HAP-1 (cell line): ENCODE data around the gene NFE2L3.

Experiments used
- DNase-seq, 2 experiments: peaks; one replicate each; pipeline ENCODE4 v3.0.0-alpha.2; 2016 to 2020; ENCODE audit warnings: low spot score in 2 of 2
- H3K27me3 ChIP-seq: fragments of 250-450 bp; sonication (Bioruptor Pico); 2 replicates; pipeline ENCODE4 v1.5.1; 2020; ENCODE audit warnings: low read depth, mild to moderate bottlenecking, moderate library complexity
- H3K36me3 ChIP-seq: fragments of 250-450 bp; sonication (Bioruptor Pico); replicated peaks from 2 replicates; pipeline ENCODE4 v1.5.1; 2020; ENCODE audit warnings: mild to moderate bottlenecking
- H3K4me1 ChIP-seq: fragments of 250-450 bp; sonication (Bioruptor Pico); 2 replicates; pipeline ENCODE4 v1.5.1; 2020; ENCODE audit warnings: mild to moderate bottlenecking
- H3K4me3 ChIP-seq: fragments of 250-450 bp; sonication (Bioruptor Pico); 2 replicates; pipeline ENCODE4 v1.5.1; 2020; ENCODE audit warnings: mild to moderate bottlenecking, moderate library complexity
- H3K9me3 ChIP-seq: fragments of 250-450 bp; sonication (Bioruptor Pico); 2 replicates; pipeline ENCODE4 v1.5.1; 2020; ENCODE audit warnings: mild to moderate bottlenecking, moderate library complexity
- in situ Hi-C: fragments of 300-500 bp; cut with MboI; formaldehyde crosslinking; loops from 3 replicates; pipeline ENCODE4 v1.14.3; 2020; ENCODE audit warnings: low sequenced_read_pairs, inconsistent platforms, mixed read lengths

Gene NFE2L3

DNA sequence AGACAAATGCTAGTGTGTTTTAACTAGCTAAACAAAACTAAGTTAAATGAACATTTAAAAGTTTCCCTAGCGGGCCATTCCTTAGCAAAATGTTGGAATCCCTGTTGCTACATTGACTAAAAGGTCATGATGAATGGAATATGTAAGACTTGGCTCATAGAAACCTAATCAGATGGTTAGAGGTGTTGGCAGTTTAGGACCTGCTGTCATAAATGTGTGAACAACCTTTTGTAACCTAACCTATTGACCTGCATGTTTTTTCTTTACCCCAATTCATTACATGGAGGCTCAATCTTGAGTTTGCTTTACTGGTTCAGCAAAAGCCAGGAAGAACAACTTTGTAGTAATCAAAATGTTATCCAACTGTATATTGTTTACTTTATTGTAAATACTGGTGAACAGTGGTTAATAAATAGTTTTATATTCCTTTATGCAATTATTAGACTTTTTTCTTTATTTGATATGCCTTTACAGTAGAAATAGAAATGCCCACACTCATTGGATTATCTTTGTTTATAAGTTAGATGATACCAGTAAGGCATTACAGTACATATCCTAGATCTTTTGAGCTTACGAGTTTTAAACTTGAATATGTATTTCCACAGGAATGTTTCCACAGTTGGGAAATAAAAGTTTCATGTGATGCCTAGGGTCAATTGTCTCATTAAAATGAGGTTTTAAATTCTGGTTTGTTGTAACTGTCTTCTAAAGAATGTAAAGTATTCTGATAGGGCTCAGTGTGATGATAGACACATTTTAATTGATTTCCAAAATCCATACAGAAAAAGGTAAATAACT is 61.1 kb downstream of the NFE2L3 start:
- in situ Hi-C loops: loop anchor here (25.0 kb wide), 1 partner anchor 949 kb away; the partner anchor contains the start of genes HOXA10, HOXA3, HOXA7 and HOXA9
- Histone ChIP-seq H3K27me3 (no peaks in the 10 kb centered on the region), H3K4me3 (no peak overlapping the region), H3K9me3 (no peaks in the 10 kb centered on the region), H3K36me3 (peaks cover 50% of the 10 kb centered on the region), H3K4me1 (peaks cover 6% of the 10 kb centered on the region)
- no peak for DNase-seq

DNA sequence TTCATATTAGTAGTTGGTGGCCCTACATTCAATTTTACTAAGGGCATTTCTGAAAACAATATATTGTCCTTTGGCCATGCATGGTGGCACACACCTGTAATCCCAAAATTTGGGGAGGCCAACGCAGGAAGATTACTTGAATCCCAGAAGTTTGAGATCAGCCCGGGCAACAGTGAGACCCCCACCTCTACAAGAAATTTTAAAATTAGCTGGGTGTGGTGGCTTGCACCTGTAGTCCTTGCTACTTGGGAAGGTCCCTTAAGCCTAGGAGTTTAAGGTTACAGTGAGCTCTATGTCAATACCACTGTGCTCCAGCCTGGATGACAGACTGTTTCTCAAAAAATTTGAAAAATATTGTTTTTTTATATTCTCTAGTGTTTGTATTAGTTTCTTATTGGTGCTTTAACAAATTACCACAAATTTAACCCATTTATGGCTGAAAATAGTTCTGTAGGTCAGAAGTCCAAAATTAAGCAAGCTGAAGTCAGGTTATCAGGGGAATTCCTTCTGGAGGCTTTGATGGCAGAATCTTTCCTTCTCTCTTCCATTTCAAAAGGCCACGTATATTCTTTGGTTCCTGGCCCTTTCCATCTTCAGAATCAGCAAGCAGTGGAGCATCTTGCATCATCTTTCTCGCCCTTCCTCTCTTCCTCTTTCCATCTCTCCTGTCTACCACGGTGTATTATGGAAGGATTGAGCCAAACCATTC is 62.0 kb downstream of the NFE2L3 start:
- H3K27me3 ChIP-seq: no peaks in the 10 kb centered on the region
- peaks cover 6% of the 10 kb centered on the region for H3K4me1 ChIP-seq
- peaks cover 43% of the 10 kb centered on the region for H3K36me3 ChIP-seq
- no peak overlapping the region for H3K4me3 ChIP-seq
- no peak for DNase-seq
- in situ Hi-C loops: loop anchor here (25.0 kb wide), 1 partner anchor 948 kb away; the partner anchor contains the start of genes HOXA10, HOXA3, HOXA7 and HOXA9
- H3K9me3 ChIP-seq: no peaks in the 10 kb centered on the region

DNA sequence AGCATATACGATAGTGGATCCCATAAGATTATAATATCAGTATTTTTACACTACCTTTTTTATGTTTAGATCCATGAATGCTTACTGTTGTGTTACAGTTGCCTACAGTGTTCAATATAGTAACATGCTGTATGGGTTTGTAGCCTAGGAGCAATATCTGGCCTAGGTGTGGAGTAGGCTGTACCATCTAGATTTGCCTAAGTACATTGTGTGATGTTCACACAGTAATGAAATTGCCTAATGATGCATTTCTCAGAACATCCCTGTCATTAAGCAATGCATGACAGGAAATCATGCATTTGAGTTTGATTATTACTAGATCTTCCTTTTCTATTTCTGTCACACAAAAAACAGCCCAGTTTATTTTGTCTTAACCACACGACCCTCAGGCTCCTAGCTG is 64.1 kb downstream of the NFE2L3 start:
- no peaks in the 10 kb centered on the region for H3K9me3 ChIP-seq
- no peak overlapping the region for H3K4me3 ChIP-seq
- DNase-seq: no peak
- peaks cover 6% of the 10 kb centered on the region for H3K4me1 ChIP-seq
- no peaks in the 10 kb centered on the region for H3K27me3 ChIP-seq
- in situ Hi-C loops: loop anchor here (25.0 kb wide), 1 partner anchor 946 kb away; the partner anchor contains the start of genes HOXA10, HOXA3, HOXA7 and HOXA9
- H3K36me3 ChIP-seq: peaks cover 22% of the 10 kb centered on the region

DNA sequence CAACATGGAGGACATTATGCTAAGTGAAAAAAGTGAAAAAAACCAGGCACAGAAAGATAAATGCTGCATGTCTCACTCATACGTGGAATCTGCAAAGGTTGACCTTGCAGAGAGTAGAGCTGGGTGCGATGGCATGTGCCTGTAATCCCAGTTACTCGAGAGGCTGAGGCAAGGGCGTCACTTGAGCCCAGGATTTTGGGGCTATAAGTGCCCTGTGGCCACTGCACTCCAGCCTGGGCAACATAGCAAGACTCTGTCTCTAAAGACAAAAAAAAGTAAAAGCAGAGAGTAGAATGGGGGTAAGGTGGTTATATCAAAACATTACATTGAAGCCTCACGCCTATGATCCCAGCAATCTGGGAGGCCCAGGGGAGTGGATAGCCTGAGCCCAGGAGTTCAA is 72.4 kb downstream of the NFE2L3 start:
- Histone ChIP-seq H3K9me3 (no peaks in the 10 kb centered on the region), H3K27me3 (no peaks in the 10 kb centered on the region), H3K4me3 (no peak overlapping the region), H3K4me1 (no peaks in the 10 kb centered on the region), H3K36me3 (no peaks in the 10 kb centered on the region)
- DNase-seq: no peak
- in situ Hi-C loops: loop anchor here (25.0 kb wide), 1 partner anchor 938 kb away; the partner anchor contains the start of genes HOXA10, HOXA3, HOXA7 and HOXA9

DNA sequence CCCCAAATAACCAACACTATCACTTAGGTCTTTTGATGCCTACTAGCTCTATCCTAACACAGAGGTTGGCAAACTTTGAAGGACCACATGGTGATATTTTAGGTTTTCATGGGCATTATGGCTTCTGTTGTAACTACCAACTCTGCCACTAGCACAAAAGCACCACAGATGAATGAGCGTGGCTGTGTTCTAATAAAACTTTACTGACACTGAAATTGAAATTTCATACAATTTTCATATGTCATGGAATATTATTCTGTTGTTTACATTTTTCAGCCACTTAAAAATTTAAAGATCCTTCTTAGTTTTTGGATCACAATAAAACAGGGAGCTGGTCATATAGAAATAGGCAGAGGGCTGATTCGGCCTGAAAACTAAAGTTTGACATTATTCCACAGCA is 76.0 kb downstream of the NFE2L3 start:
- H3K9me3 ChIP-seq: no peaks in the 10 kb centered on the region
- H3K4me3 ChIP-seq: no peak overlapping the region
- H3K4me1 ChIP-seq: no peaks in the 10 kb centered on the region
- H3K27me3 ChIP-seq: no peaks in the 10 kb centered on the region
- H3K36me3 ChIP-seq: no peaks in the 10 kb centered on the region
- no peak for DNase-seq
- in situ Hi-C loops: no loop called here

DNA sequence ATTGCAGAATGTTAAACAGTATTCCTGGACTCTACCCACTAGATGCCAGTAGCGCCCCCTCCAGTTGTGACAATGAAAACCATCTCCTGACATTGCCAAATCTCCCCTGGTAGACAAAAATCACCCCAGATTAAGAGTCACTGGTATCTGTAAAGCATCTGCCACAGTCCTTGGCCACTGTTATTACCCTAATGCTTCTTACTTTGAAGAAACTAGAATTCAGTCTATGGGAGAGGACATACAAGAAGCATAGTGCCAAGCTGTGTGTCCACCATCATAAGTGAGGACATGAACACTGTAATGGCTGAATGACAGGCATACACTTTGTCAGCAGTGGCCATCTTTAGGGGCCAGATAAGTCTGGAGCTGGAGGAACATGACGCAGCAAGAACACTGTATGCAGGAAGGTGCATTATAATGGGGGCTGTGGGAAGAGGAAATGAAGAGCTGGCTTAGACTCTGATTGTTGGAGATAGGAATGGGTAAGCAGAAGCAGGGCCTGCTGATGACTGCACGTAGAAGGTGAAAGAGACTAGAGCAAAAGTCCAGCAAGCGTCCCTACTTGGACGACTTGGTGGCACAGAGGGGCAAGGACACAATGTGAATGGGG is 82.0 kb downstream of the NFE2L3 start:
- H3K4me1 ChIP-seq: no peaks in the 10 kb centered on the region
- DNase-seq: no peak
- no peaks in the 10 kb centered on the region for H3K9me3 ChIP-seq
- in situ Hi-C loops: no loop called here
- H3K36me3 ChIP-seq: no peaks in the 10 kb centered on the region
- no peak overlapping the region for H3K4me3 ChIP-seq
- H3K27me3 ChIP-seq: no peaks in the 10 kb centered on the region
